Testis (tissue), 2 donors: ENCODE measurements around the gene SYNE1.

Source experiments
- CTCF ChIP-seq, 3 experiments: fragments of 450-650 bp in 2 of 3; fragments of 200-600 bp in 1 of 3; sonication (generic) in 1 of 3; IDR thresholded peaks; one replicate each; pipeline ENCODE4 v1.5.1; 2016 to 2019; ENCODE audit warnings: antibody characterized with exemption in 3 of 3, mild to moderate bottlenecking in 2 of 3, moderate library complexity in 1 of 3
- POLR2A ChIP-seq: fragments of 450-650 bp; IDR thresholded peaks from one replicate; pipeline ENCODE4 v1.6.1; 2017; ENCODE audit warnings: antibody characterized with exemption, mild to moderate bottlenecking, moderate library complexity

GRCh38 chr6:152078804-152079203 lies 558.4 kb downstream of the SYNE1 start:
- TF ChIP-seq CTCF (IDR thresholded peaks at IDR 0.05) (no peak), POLR2A (no peak)
